ENCODE measurements around the gene ZSWIM1. TPM values are rescaled to one million over a fixed set of nuclear protein-coding genes. Genes with fewer than 3 reads are reported as not detected.

ZSWIM1 gene
- total and polyA plus RNA-seq, 2 experiments from 2014 or later, result 6.6 to 7.7 TPM

- DNase-seq, result peak; percentile 78
- peak within 1 kb of the TSS; percentile 69 for H3K9ac ChIP-seq
- TF ChIP-seq EZH2 (IDR thresholded peaks at IDR 0.05; ENCODE audit: insufficient read depth, poor library complexity, severe bottlenecking) (no peak), EZH2phosphoT487 (IDR thresholded peaks at IDR 0.05; ENCODE audit: insufficient read depth, low read depth) (no peak)
- WGBS, 2 experiments (ENCODE audit: low coverage in 1 of 2, low lambda C conversion rate in 2 of 2, missing lambda C conversion rate in 2 of 2), result 2 to 3% methylated on average over 40 to 48 of the region's 58 CpGs
- H3K9me2 ChIP-seq (ENCODE audit: insufficient read depth), result no peaks in the 10 kb centered on the region
- no peaks in the 10 kb centered on the region for H3F3A ChIP-seq (ENCODE audit: insufficient read depth)
- H3K36me3 ChIP-seq (ENCODE audit: low read depth), result no peaks in the 10 kb centered on the region
- H3K4me1 ChIP-seq (ENCODE audit: insufficient read depth), result peaks cover 9% of the 10 kb centered on the region
- H3K4me2 ChIP-seq (ENCODE audit: unreplicated experiment), result peak within 1 kb of the TSS; percentile 80
- peak within 1 kb of the TSS; percentile 68 for H3K4me3 ChIP-seq
- H2AFZ ChIP-seq, result peak within 1 kb of the TSS; percentile 89
- peak within 1 kb of the TSS; percentile 63 for H3K27ac ChIP-seq
- H4K20me1 ChIP-seq (ENCODE audit: insufficient read depth), result no peaks in the 10 kb centered on the region
- H3K27me3 ChIP-seq (replicated peaks; ENCODE audit: insufficient read depth), result no peaks in the 10 kb centered on the region
- in situ Hi-C loops (cut with MboI), result no loop called here
- H3K9me3 ChIP-seq (ENCODE audit: low read depth), result no peaks in the 10 kb centered on the region
- H3K79me2 ChIP-seq (ENCODE audit: insufficient read depth), result no peaks in the 10 kb centered on the region
These were observed 30.7 kb downstream of the ZSWIM1 start, which contains the start of gene PLTP for GRCh38 chr20:45911486-45912343. Gene PLTP (minus strand): TSS chr20:45912155. CDS start chr20:45911452, 703 bp downstream.

DNA sequence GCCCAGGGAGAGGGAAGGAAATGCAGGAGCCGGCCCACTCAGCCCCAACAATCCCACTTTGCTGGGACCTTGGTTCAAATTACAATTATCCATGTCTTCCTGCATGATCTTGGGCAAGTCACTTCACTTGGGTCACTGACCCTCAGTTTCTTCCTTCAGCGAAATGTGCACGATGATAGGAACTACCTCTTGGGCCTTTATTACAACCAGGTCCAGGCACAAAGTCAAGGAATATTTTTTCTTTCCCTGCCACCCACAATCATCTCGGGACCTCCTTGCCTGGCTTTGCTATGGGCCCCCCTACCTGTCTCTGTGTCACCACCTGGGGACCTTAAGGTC is 31.3 kb downstream of the ZSWIM1 start:
- H3K36me3 ChIP-seq (ENCODE audit: low read depth), result no peaks in the 10 kb centered on the region
- DNase-seq, result no peak
- peaks cover 3% of the 10 kb centered on the region; the same call in 1 of the 2 replicates for H3F3A ChIP-seq (ENCODE audit: insufficient read depth)
- TF ChIP-seq EZH2 (IDR thresholded peaks at IDR 0.05; ENCODE audit: insufficient read depth, poor library complexity, severe bottlenecking) (no peak), EZH2phosphoT487 (IDR thresholded peaks at IDR 0.05; ENCODE audit: insufficient read depth, low read depth) (no peak)
- no peaks in the 10 kb centered on the region for H3K27me3 ChIP-seq (replicated peaks; ENCODE audit: insufficient read depth)
- H3K4me1 ChIP-seq (ENCODE audit: insufficient read depth), result peaks cover 9% of the 10 kb centered on the region
- H3K27ac ChIP-seq, result no peak overlapping the region
- H3K9me3 ChIP-seq (ENCODE audit: low read depth), result no peaks in the 10 kb centered on the region
- no peaks in the 10 kb centered on the region for H3K9me2 ChIP-seq (ENCODE audit: insufficient read depth)
- peak overlapping the region; percentile 69 for H3K9ac ChIP-seq
- H3K79me2 ChIP-seq (ENCODE audit: insufficient read depth), result no peaks in the 10 kb centered on the region
- H3K4me3 ChIP-seq, result peak overlapping the region; percentile 68
- peak overlapping the region; percentile 89 for H2AFZ ChIP-seq
- 6 to 18% methylated on average over 4 of the region's 4 CpGs for WGBS, 2 experiments (ENCODE audit: low coverage in 1 of 2, low lambda C conversion rate in 2 of 2, missing lambda C conversion rate in 2 of 2)
- H4K20me1 ChIP-seq (ENCODE audit: insufficient read depth), result no peaks in the 10 kb centered on the region
- peak overlapping the region; percentile 80 for H3K4me2 ChIP-seq (ENCODE audit: unreplicated experiment)
- in situ Hi-C loops (cut with MboI), result no loop called here

- Histone ChIP-seq H3K9me3 (ENCODE audit: low read depth) (no peaks in the 10 kb centered on the region), H3K4me1 (ENCODE audit: insufficient read depth) (peaks cover 15% of the 10 kb centered on the region), H3K36me3 (ENCODE audit: low read depth) (no peaks in the 10 kb centered on the region), H4K20me1 (ENCODE audit: insufficient read depth) (no peaks in the 10 kb centered on the region), H3K27me3 (replicated peaks; ENCODE audit: insufficient read depth) (no peaks in the 10 kb centered on the region), H3F3A (ENCODE audit: insufficient read depth) (peaks cover 5% of the 10 kb centered on the region; the same call in 1 of the 2 replicates), H3K9me2 (ENCODE audit: insufficient read depth) (no peaks in the 10 kb centered on the region), H3K27ac (no peak overlapping the region), H3K79me2 (ENCODE audit: insufficient read depth) (no peaks in the 10 kb centered on the region), H3K9ac (no peak overlapping the region), H2AFZ (no peak overlapping the region), H3K4me2 (ENCODE audit: unreplicated experiment) (no peak overlapping the region), H3K4me3 (no peak overlapping the region)
- peak; percentile 54 for DNase-seq
- TF ChIP-seq EZH2phosphoT487 (IDR thresholded peaks at IDR 0.05; ENCODE audit: insufficient read depth, low read depth), result no peak
- WGBS, 2 experiments (ENCODE audit: low coverage in 1 of 2, low lambda C conversion rate in 2 of 2, missing lambda C conversion rate in 2 of 2), result 46 to 54% methylated on average over 5 of the region's 5 CpGs
- in situ Hi-C loops (cut with MboI), result no loop called here
These were observed 32.1 kb downstream of the ZSWIM1 start for GRCh38 chr20:45913116-45913515.

GRCh38 chr20:45917790-45918141 is 36.7 kb downstream of the ZSWIM1 start:
- Histone ChIP-seq H3K9me2 (ENCODE audit: insufficient read depth) (no peaks in the 10 kb centered on the region), H3K27ac (no peak overlapping the region), H3K4me2 (ENCODE audit: unreplicated experiment) (no peak overlapping the region), H4K20me1 (ENCODE audit: insufficient read depth) (no peaks in the 10 kb centered on the region), H3K9me3 (ENCODE audit: low read depth) (no peaks in the 10 kb centered on the region), H3K4me1 (ENCODE audit: insufficient read depth) (peaks cover 6% of the 10 kb centered on the region), H2AFZ (no peak overlapping the region), H3K79me2 (ENCODE audit: insufficient read depth) (no peaks in the 10 kb centered on the region), H3F3A (ENCODE audit: insufficient read depth) (peaks cover 5% of the 10 kb centered on the region; the same call in 1 of the 2 replicates), H3K9ac (no peak overlapping the region), H3K36me3 (ENCODE audit: low read depth) (no peaks in the 10 kb centered on the region), H3K4me3 (no peak overlapping the region), H3K27me3 (replicated peaks; ENCODE audit: insufficient read depth) (no peaks in the 10 kb centered on the region)
- no peak for TF ChIP-seq EZH2 (IDR thresholded peaks at IDR 0.05; ENCODE audit: insufficient read depth, poor library complexity, severe bottlenecking)
- no peak for TF ChIP-seq EZH2phosphoT487 (IDR thresholded peaks at IDR 0.05; ENCODE audit: insufficient read depth, low read depth)
- 12 to 15% methylated on average over 5 of the region's 5 CpGs for WGBS, 2 experiments (ENCODE audit: low coverage in 1 of 2, low lambda C conversion rate in 2 of 2, missing lambda C conversion rate in 2 of 2)
- in situ Hi-C loops (cut with MboI), result no loop called here
- peak; percentile 64 for DNase-seq

All from GM23248 (cell line).